Vagina (tissue), 2 donors: ENCODE data around the gene NUDCD2. TPM values are rescaled to one million over a fixed set of nuclear protein-coding genes. Genes with fewer than 3 reads are reported as not detected.
"Not testable (repeated sequence)": the region's sequence is repeated elsewhere in the genome, so short reads cannot be mapped to it uniquely, and the experiment has no call there.

Experiments used
- DNase-seq, 2 donors: peaks; one replicate each; pipeline ENCODE4 v3.0.0-alpha.2; 2017; ENCODE audit errors: extremely low spot score in 2 of 2
- H3K27ac ChIP-seq: fragments of 200-600 bp; sonication (generic); one replicate; pipeline ENCODE4 v1.5.1; 2019
- H3K27me3 ChIP-seq: fragments of 200-600 bp; sonication (generic); one replicate; pipeline ENCODE4 v1.5.1; 2019
- H3K36me3 ChIP-seq, 2 donors: fragments of 200-600 bp; sonication (generic); one replicate each; pipeline ENCODE4 v1.5.1; 2017 to 2019
- H3K4me1 ChIP-seq: fragments of 200-600 bp; sonication (generic); one replicate; pipeline ENCODE4 v1.5.1; 2019
- H3K4me3 ChIP-seq, 2 donors: fragments of 200-600 bp; sonication (generic); 1 replicate in 1 of 2; 2 replicates in 1 of 2; pipeline ENCODE4 v1.5.1; 2016 to 2019
- H3K9me3 ChIP-seq: fragments of 200-600 bp; sonication (generic); one replicate; pipeline ENCODE4 v1.5.1; 2019
- POLR2A ChIP-seq, 2 donors: fragments of 450-650 bp; IDR thresholded peaks; one replicate each; pipeline ENCODE4 v1.6.1; 2017; ENCODE audit warnings: antibody characterized with exemption in 2 of 2, mild to moderate bottlenecking in 2 of 2, moderate library complexity in 2 of 2
- POLR2AphosphoS5 ChIP-seq, 2 donors: sonication (generic); formaldehyde crosslinking; IDR thresholded peaks; one replicate each; pipeline ENCODE4 v1.9.0; 2017; ENCODE audit warnings: antibody characterized with exemption in 2 of 2, mild to moderate bottlenecking in 2 of 2, low read depth in 1 of 2; ENCODE audit not compliant: insufficient read depth in 1 of 2
- intact Hi-C: fragments of 100-400 bp; cut with DNase I; formaldehyde crosslinking; loops from one replicate; pipeline ENCODE4 v1.15.1; 2023
- total RNA-seq: library from RNA; depleted of rRNA; stranded (reverse); fragments of >200 nt; gene quantifications from one replicate; pipeline ENCODE4 v1.2.3, GENCODE V29; 2016
- TF ChIP-seq, protein P1 (sequence below), 3 experiments: fragments of 450-650 bp in 2 of 3; fragments of 200-600 bp in 1 of 3; sonication (generic) in 1 of 3; IDR thresholded peaks; one replicate each; pipeline ENCODE4 v1.5.1; 2017 to 2019; ENCODE audit warnings: antibody characterized with exemption in 3 of 3, mild to moderate bottlenecking in 2 of 3, moderate library complexity in 2 of 3

The NUDCD2 gene
- total RNA-seq, 1 donor from 2014 or later = 4.4 TPM

DNA sequence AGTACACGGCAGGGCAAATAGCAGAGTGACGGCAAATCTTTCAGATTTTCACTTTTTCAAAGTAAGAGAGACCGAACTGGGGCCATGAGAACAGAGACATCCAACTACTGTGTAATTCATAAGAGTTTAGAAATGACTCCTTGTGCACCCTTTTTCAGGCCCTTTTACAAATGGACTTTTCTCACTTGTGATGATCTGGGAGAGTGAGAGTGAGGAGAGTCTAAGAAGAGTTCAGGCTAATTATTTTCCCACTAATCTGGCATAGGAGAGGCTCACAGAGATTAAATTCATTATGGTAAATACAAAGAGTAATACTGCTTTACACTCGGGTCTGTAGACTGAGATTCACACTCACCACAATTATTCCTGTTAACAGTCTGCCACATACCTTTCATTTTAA, 23.4 kb downstream of the NUDCD2 start:
- peak overlapping the region; percentile 92 for H3K27ac ChIP-seq
- no peak overlapping the region for H3K4me3 ChIP-seq
- H3K4me1 ChIP-seq = peaks cover 35% of the 10 kb centered on the region
- intact Hi-C loops = no loop called here
- peaks cover 0 to 7% of the 10 kb centered on the region in 2 donors for H3K36me3 ChIP-seq
- no peaks in the 10 kb centered on the region for H3K27me3 ChIP-seq
- H3K9me3 ChIP-seq = no peaks in the 10 kb centered on the region
- DNase-seq = no peak
- TF ChIP-seq, protein P1, sequence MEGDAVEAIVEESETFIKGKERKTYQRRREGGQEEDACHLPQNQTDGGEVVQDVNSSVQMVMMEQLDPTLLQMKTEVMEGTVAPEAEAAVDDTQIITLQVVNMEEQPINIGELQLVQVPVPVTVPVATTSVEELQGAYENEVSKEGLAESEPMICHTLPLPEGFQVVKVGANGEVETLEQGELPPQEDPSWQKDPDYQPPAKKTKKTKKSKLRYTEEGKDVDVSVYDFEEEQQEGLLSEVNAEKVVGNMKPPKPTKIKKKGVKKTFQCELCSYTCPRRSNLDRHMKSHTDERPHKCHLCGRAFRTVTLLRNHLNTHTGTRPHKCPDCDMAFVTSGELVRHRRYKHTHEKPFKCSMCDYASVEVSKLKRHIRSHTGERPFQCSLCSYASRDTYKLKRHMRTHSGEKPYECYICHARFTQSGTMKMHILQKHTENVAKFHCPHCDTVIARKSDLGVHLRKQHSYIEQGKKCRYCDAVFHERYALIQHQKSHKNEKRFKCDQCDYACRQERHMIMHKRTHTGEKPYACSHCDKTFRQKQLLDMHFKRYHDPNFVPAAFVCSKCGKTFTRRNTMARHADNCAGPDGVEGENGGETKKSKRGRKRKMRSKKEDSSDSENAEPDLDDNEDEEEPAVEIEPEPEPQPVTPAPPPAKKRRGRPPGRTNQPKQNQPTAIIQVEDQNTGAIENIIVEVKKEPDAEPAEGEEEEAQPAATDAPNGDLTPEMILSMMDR (IDR thresholded peaks at IDR 0.05) = no peak
- TF ChIP-seq POLR2A (IDR thresholded peaks at IDR 0.05) (no peak), POLR2AphosphoS5 (IDR thresholded peaks at IDR 0.05; ENCODE audit: insufficient read depth in 1 of 2, low read depth in 1 of 2) (no peak)

DNA sequence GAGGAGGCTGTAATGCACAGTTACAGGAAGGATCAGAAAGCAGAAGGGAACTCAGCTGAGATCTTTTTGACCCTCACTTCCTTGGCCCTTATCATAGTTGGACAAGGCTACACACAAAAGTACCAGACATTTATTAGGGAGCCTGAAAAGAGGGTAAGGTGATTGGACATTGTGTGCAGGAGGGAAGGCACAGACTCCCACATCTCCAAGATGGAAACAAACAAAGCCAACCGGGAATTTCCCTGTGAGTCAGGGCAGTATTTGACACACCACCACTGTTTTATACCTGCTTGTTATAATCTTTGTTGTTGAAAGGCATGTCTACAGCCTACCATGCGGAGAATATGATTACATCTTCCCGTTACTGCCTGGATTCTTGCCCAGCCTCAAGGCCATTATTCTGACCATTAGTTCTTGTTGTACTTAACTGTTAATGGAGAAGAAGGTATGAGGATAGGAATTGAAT, 25.5 kb downstream of the NUDCD2 start:
- TF ChIP-seq, protein P1 (IDR thresholded peaks at IDR 0.05) = no peak
- TF ChIP-seq POLR2AphosphoS5 (IDR thresholded peaks at IDR 0.05; ENCODE audit: insufficient read depth in 1 of 2, low read depth in 1 of 2) (no peak), POLR2A (IDR thresholded peaks at IDR 0.05) (no peak)
- intact Hi-C loops = no loop called here
- no peak overlapping the region for H3K27ac ChIP-seq
- no peaks in the 10 kb centered on the region for H3K27me3 ChIP-seq
- no peak for DNase-seq
- no peaks in the 10 kb centered on the region for H3K36me3 ChIP-seq
- H3K4me3 ChIP-seq = no peak overlapping the region
- peaks cover 16% of the 10 kb centered on the region for H3K4me1 ChIP-seq
- H3K9me3 ChIP-seq = no peaks in the 10 kb centered on the region

DNA sequence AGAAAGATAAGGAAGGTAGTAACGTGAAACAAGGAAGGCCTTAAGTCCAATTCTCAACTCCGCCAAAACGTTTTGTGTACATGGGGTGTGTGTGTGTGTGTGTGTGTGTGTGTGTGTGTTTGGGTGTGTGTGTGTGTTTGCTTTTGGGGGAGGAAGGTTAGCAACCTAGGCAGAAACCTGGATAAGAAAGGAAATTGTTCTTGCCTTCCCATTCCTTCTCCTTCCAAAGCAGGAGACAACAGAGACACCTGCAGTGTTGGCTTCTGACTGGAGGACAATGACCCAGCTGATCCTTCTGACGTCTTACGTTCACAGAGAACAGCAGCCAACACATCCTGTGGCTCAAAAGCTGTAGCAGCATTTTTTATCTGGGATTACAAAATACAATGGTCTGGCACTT, 26.6 kb downstream of the NUDCD2 start:
- Histone ChIP-seq H3K27me3 (no peaks in the 10 kb centered on the region), H3K4me3 (no peak overlapping the region), H3K9me3 (no peaks in the 10 kb centered on the region), H3K27ac (no peak overlapping the region), H3K4me1 (peaks cover 4% of the 10 kb centered on the region), H3K36me3 (no peaks in the 10 kb centered on the region)
- no peak for TF ChIP-seq POLR2AphosphoS5 (IDR thresholded peaks at IDR 0.05; ENCODE audit: insufficient read depth in 1 of 2, low read depth in 1 of 2)
- TF ChIP-seq, protein P1 (IDR thresholded peaks at IDR 0.05) = no peak
- no peak for TF ChIP-seq POLR2A (IDR thresholded peaks at IDR 0.05)
- no peak for DNase-seq
- intact Hi-C loops = no loop called here

DNA sequence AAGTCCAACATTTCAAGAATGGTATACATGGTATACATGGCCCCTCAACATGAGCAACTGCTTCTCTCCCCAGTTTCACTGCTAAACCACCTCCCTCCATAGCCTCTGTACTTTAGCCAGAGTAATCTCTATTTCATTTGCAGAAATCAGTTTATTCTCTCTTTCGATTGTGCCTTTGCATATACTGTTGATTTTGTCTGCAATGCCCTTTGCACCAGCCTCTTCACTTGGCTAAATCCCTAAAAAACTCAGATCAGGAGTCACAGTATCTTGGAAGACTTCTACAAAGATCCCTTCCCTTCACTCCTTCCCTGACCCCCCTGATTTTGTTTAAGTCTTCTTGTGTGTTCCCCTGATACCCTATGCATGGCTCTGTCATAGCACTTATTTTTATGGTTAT, 27.4 kb downstream of the NUDCD2 start:
- no peaks in the 10 kb centered on the region for H3K36me3 ChIP-seq
- DNase-seq = no peak
- no peaks in the 10 kb centered on the region for H3K27me3 ChIP-seq
- H3K4me1 ChIP-seq = no peaks in the 10 kb centered on the region
- intact Hi-C loops = no loop called here
- no peak overlapping the region for H3K4me3 ChIP-seq
- H3K9me3 ChIP-seq = no peaks in the 10 kb centered on the region
- no peak overlapping the region for H3K27ac ChIP-seq
- TF ChIP-seq, protein P1 (IDR thresholded peaks at IDR 0.05) = no peak

DNA sequence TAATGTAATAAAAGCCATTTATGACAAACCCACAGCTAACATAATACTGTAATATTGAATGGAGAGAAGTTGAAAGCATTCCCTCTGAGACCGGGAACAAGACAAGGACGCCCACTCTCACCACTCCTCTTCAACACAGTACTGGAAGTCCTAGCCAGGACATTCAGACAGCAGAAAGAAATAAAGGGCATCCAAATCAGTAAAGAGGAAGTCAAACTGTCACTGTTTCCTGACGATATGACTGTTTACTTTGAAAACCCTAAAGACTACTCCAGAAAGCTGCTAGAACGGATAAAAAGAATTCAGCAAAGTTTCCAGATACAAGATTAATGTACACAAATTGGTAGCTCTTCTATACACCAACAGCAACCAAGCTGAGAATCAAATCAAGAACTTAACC, 33.8 kb downstream of the NUDCD2 start:
- intact Hi-C loops, H3K4me3 ChIP-seq, H3K27ac ChIP-seq, H3K27me3 ChIP-seq, H3K4me1 ChIP-seq, H3K9me3 ChIP-seq, H3K36me3 ChIP-seq, DNase-seq: not testable (repeated sequence)

DNA sequence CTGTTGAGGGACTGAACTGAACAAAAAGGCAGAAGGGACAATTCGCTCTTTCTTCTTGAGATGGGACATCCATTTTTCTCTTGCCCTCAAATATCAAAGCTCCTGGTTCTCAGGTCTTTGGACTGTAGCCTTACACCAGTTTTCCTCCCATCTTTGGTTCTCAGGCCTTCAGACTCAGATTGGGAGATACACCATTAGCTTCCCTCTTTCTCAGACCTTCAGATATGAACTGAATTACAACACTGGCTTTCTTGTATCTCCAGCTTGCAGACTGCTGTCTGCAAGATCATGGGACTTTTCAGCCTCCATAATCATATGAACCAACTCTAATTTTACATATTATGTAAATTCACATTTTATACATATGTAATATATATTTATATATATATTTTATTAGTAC, 35.1 kb downstream of the NUDCD2 start:
- Histone ChIP-seq H3K27ac (no peak overlapping the region), H3K4me1 (no peaks in the 10 kb centered on the region), H3K4me3 (no peak overlapping the region), H3K9me3 (no peaks in the 10 kb centered on the region), H3K36me3 (no peaks in the 10 kb centered on the region), H3K27me3 (no peaks in the 10 kb centered on the region)
- intact Hi-C loops = no loop called here
- TF ChIP-seq, protein P1 (IDR thresholded peaks at IDR 0.05) = no peak
- TF ChIP-seq POLR2AphosphoS5 (IDR thresholded peaks at IDR 0.05; ENCODE audit: insufficient read depth in 1 of 2, low read depth in 1 of 2) (no peak), POLR2A (IDR thresholded peaks at IDR 0.05) (no peak)
- no peak for DNase-seq

DNA sequence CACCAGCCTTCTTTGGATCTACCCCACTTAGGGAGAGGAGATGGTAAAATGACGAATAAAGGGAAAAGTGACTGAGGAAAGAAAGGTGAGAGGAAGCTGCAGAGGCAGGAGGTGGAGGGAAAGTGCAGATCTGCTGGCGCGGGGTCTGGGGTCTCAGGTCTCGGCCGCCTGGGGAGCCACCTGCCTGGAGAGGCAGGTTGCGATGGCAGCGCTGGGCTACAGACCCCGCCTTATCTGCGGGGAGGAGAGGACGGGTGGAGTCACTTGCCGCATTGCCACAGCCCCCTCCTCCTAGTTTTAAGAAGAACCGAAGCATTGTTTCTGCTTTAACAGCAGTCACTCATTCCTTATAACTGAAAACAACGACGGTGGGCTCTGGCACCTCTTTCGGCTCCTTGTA, 44.2 kb downstream of the NUDCD2 start:
- intact Hi-C loops, H3K27me3 ChIP-seq, H3K36me3 ChIP-seq, H3K4me1 ChIP-seq, H3K4me3 ChIP-seq, H3K27ac ChIP-seq, H3K9me3 ChIP-seq, DNase-seq: not testable (repeated sequence)
